Right kidney (tissue), 1 donor: ENCODE measurements around the gene GSTA1.
"Not testable (repeated sequence)": the region's sequence is repeated elsewhere in the genome, so short reads cannot be mapped to it uniquely, and the experiment has no call there.

Source experiments
- DNase-seq: peaks from one replicate; pipeline ENCODE4 v3.0.0-alpha.2; 2016

The GSTA1 gene

DNA sequence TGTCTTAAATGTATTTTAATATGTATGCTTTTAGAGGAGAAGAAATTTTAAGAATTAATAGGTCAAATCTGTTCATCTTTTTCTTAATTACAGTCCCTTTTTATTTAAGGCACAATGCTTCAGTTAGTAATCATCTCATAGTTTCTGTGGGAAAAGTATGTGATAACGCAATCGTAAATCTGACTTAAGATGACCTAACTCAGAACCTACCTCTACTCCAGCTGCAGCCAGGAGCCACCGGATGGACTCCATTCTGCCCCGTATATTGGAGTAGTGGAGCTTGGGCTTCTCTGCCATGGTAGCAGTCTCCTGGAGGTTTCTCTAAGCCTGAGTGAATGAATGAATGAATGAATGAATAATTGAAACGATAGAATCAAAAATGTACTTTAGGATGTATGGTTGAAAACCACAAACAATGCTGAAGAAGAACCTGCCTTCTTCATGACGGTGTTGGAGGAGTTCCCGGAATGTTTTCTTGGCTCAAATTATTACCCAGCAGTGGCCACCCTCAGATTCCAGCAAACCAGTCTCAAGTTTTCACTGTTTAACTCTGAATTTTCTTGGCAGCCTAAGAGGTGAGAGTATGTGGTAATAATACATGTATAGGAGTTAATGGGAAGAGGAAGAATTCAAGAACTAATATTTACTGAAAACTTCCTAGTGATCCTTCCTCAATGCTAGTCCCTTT, 45.8 kb downstream of the GSTA1 start:
- not testable (repeated sequence) for DNase-seq

DNA sequence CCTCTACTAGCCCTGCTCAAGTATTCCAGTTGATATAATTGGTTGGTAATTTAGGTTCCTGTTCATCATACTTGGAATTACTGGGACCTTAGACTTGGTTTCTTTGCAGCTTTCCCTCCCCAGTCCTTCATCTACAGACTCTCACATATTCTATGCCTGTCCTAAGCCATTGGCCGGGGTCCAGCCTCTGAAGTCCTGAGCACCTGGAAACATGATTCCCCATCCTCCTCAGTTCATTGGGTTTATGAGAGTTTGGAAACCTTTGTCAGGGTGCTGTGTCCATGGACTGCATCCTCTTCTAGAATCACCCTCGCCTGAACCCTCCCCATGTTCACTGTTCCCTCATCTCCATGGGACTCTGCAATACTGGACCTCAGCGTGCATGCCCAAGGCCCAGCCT, 49.2 kb downstream of the GSTA1 start:
- no peak for DNase-seq

GRCh38 chr6:52753137-52753536, 50.5 kb downstream of the GSTA1 start:
- DNase-seq, result not testable (repeated sequence)

DNA sequence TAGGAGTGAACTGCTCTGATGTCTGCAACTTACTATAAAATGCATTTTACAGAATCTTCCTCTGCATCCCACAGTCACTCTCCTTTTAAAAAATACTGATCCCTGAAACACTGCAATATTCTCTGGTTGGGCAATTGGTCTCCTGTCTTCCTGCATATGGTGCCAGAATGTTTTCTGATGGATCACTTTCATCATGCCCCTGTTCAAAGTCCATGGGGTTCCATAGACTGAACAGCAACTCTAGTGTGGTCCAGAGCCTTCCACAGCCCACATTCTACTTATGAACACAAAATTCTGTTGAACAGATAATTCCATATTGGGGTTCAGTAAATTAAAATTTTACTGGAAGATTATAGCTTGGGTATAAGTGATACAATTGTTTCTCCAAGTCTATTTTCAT, 51.3 kb downstream of the GSTA1 start:
- no peak for DNase-seq

- no peak for DNase-seq
Measured at GRCh38 chr6:52749556-52750152, 54.0 kb downstream of the GSTA1 start.

GRCh38 chr6:52747301-52747700, 56.3 kb downstream of the GSTA1 start:
- DNase-seq, result not testable (repeated sequence)

- no peak for DNase-seq
Measured at GRCh38 chr6:52746213-52746612, 57.4 kb downstream of the GSTA1 start.

DNA sequence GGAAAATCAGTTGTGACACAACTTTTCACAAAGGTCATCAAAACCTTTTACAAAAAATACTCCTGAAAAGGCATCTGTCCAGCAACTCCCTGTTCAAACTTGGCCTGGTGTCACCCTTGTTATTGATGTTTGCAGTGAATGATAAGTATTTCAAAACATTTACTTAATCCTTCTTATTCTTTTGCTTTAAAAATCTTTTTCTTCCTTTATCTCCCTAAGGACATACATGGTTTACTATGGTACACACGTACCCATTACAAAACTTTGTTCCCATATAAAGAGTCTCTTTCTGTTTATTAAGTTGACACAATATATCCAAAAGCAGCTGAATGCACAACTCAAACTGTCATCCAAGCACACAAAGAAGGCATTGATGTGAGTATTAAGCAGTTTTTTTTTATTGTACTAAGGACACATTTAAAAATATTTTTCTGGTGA, 57.8 kb downstream of the GSTA1 start:
- DNase-seq, result no peak

GRCh38 chr6:52741872-52742271, 61.7 kb downstream of the GSTA1 start:
- DNase-seq, result no peak
